Activated CD4-positive, alpha-beta T cell treated with anti-CD3 and anti-CD28 coated beads for 1 hour (primary cell): ENCODE results near the gene ADAMTS4.
A peak's percentile ranks its signal among the peaks of the same experiment; 100 is the strongest.
"Not testable (repeated sequence)": the region's sequence is repeated elsewhere in the genome, so short reads cannot be mapped to it uniquely, and the experiment has no call there.

ENCODE experiments used
- DNase-seq: peaks from one replicate; pipeline ENCODE4 v3.0.0-alpha.2; 2020

The ADAMTS4 gene

GRCh38 chr1:161198897-161199431 lies at the start of gene ADAMTS4:
TSS of gene ADAMTS4 (minus strand) at chr1:161199054. CDS start at chr1:161198627, 427 bp downstream.
- DNase-seq, result no peak

- DNase-seq, result no peak
Observed at GRCh38 chr1:161244888-161245287, 46.0 kb upstream of the ADAMTS4 start.

GRCh38 chr1:161242313-161242712 lies 43.5 kb upstream of the ADAMTS4 start:
- DNase-seq, result no peak

GRCh38 chr1:161241682-161242081 lies 42.8 kb upstream of the ADAMTS4 start:
- DNase-seq, result no peak

GRCh38 chr1:161238039-161238473 lies 39.2 kb upstream of the ADAMTS4 start, which contains the start of gene NR1I3:
TSS of gene NR1I3 (minus strand) at chr1:161238203. CDS start at chr1:161236565, 1,638 bp downstream.
- no peak for DNase-seq

- DNase-seq, result no peak
Observed at GRCh38 chr1:161235957-161236775, 37.3 kb upstream of the ADAMTS4 start.

- no peak for DNase-seq
Observed at GRCh38 chr1:161233102-161233501, 34.2 kb upstream of the ADAMTS4 start.

GRCh38 chr1:161230762-161231161 lies 31.9 kb upstream of the ADAMTS4 start:
- DNase-seq, result no peak

GRCh38 chr1:161229896-161230295 lies 31.0 kb upstream of the ADAMTS4 start:
- no peak for DNase-seq

- DNase-seq, result no peak
Observed at GRCh38 chr1:161228032-161228431, 29.2 kb upstream of the ADAMTS4 start.

GRCh38 chr1:161227196-161227871 lies 28.5 kb upstream of the ADAMTS4 start:
- DNase-seq, result peak; percentile 81

GRCh38 chr1:161226759-161227158 lies 27.9 kb upstream of the ADAMTS4 start:
- no peak for DNase-seq

GRCh38 chr1:161226320-161226711 lies 27.5 kb upstream of the ADAMTS4 start:
- no peak for DNase-seq

- peak; percentile 81 for DNase-seq
Observed at GRCh38 chr1:161225534-161226319, 26.9 kb upstream of the ADAMTS4 start, which contains the start of gene TOMM40L. TSS of gene TOMM40L (plus strand) at chr1:161226060. CDS start at chr1:161226490, 430 bp downstream.

GRCh38 chr1:161225178-161225533 lies 26.3 kb upstream of the ADAMTS4 start:
- DNase-seq, result no peak

- not testable (repeated sequence) for DNase-seq
Observed at GRCh38 chr1:161224695-161225087, 25.8 kb upstream of the ADAMTS4 start.

- DNase-seq, result no peak
Observed at GRCh38 chr1:161223805-161224694, 25.2 kb upstream of the ADAMTS4 start.

GRCh38 chr1:161222175-161223019 lies 23.5 kb upstream of the ADAMTS4 start:
- DNase-seq, result no peak

- no peak for DNase-seq
Observed at GRCh38 chr1:161220002-161220401, 21.1 kb upstream of the ADAMTS4 start.

GRCh38 chr1:161219078-161219892 lies 20.4 kb upstream of the ADAMTS4 start:
- no peak for DNase-seq
